OCI-LY7 (cell line): ENCODE measurements around the gene TMEM271. TPM values are rescaled to one million over a fixed set of nuclear protein-coding genes. Genes with fewer than 3 reads are reported as not detected.

Source experiments
- BruUV-seq: library from RNA; stranded (reverse); fragments of 400-500 nt; replicated peaks from 2 replicates; lab custom pipeline; 2021; lab: Mats Ljungman, UMichigan
- CTCF ChIA-PET: fragments of 300-600 bp; sonication (Branson Sonifier 250); formaldehyde crosslinking; loops from one replicate; lab custom pipeline; 2022; ENCODE audit warnings: antibody characterized with exemption; ENCODE audit not compliant: unreplicated experiment; lab: Charles Lee
- POLR2A ChIA-PET: fragments of 300-600 bp; sonication (Branson Sonifier 250); formaldehyde crosslinking; loops from one replicate; lab custom pipeline; 2022; ENCODE audit warnings: antibody characterized with exemption; lab: Charles Lee
- DNase-seq: peaks from one replicate; pipeline ENCODE4 v3.0.0-alpha.2; 2015; ENCODE audit warnings: low spot score
- H2AFZ ChIP-seq: fragments of 200-600 bp; sonication (generic), shearing (Covaris generic); 2 replicates; pipeline ENCODE4 v1.6.1; 2014; ENCODE audit warnings: mild to moderate bottlenecking, antibody characterized with exemption, low read length, moderate library complexity
- H3K27ac ChIP-seq: fragments of 200-600 bp; sonication (generic); 2 replicates; pipeline ENCODE4 v1.5.1; 2014; ENCODE audit warnings: mixed run types, low read depth, mild to moderate bottlenecking, moderate library complexity, low read length, inconsistent platforms; ENCODE audit not compliant: poor library complexity, severe bottlenecking
- H3K36me3 ChIP-seq: fragments of 200-600 bp; sonication (generic); 2 replicates; pipeline ENCODE4 v1.6.1; 2014; ENCODE audit warnings: mild to moderate bottlenecking, antibody characterized with exemption, low read length, moderate library complexity, mixed read lengths; ENCODE audit not compliant: insufficient read depth
- H3K4me1 ChIP-seq: fragments of 200-600 bp; sonication (generic); 2 replicates; pipeline ENCODE4 v1.5.1; 2014; ENCODE audit warnings: mild to moderate bottlenecking, low read length; ENCODE audit not compliant: insufficient read depth, poor library complexity, severe bottlenecking
- H3K4me2 ChIP-seq: fragments of 200-600 bp; sonication (generic); 2 replicates; pipeline ENCODE4 v1.6.1; 2014; ENCODE audit warnings: mild to moderate bottlenecking, low read length
- H3K4me3 ChIP-seq: fragments of 200-600 bp; sonication (generic); 2 replicates; pipeline ENCODE4 v1.5.1; 2014; ENCODE audit warnings: mild to moderate bottlenecking, low read depth, low read length; ENCODE audit not compliant: poor library complexity, severe bottlenecking
- H3K79me2 ChIP-seq: fragments of 200-600 bp; sonication (generic); 2 replicates; pipeline ENCODE4 v1.6.1; 2016; ENCODE audit warnings: low read depth, mild to moderate bottlenecking, low read length, moderate library complexity, mixed read lengths; ENCODE audit not compliant: insufficient read depth
- H3K9me2 ChIP-seq: fragments of 200-600 bp; sonication (generic); 2 replicates; pipeline ENCODE4 v1.6.1; 2016; ENCODE audit warnings: mild to moderate bottlenecking, low read length, mixed read lengths; ENCODE audit not compliant: insufficient read depth
- H3K9me3 ChIP-seq: fragments of 200-600 bp; sonication (generic); 2 replicates; pipeline ENCODE4 v1.6.1; 2014; ENCODE audit warnings: mild to moderate bottlenecking, mixed run types, low read length, mixed read lengths
- H4K20me1 ChIP-seq: fragments of 200-600 bp; sonication (generic); 2 replicates; pipeline ENCODE4 v1.6.1; 2014; ENCODE audit warnings: mild to moderate bottlenecking, antibody characterized with exemption, low read length, moderate library complexity, mixed read lengths; ENCODE audit not compliant: insufficient read depth
- EZH2phosphoT487 ChIP-seq: fragments of 200-600 bp; sonication (generic); IDR thresholded peaks from 2 replicates; pipeline ENCODE4 v1.6.1; 2018; ENCODE audit warnings: low read depth, borderline replicate concordance, mild to moderate bottlenecking, mixed run types, antibody characterized with exemption, low read length, moderate library complexity, mixed read lengths
- intact Hi-C: fragments of 100-400 bp; cut with micrococcal nuclease; formaldehyde crosslinking; loops from one replicate; pipeline ENCODE4 v1.10.0; 2022; ENCODE audit not compliant: unreplicated experiment
- total RNA-seq, 2 experiments: library from RNA; depleted of rRNA in 1 of 2; stranded (reverse); fragments of >200 nt in 1 of 2; shearing (Covaris generic) in 1 of 2; gene quantifications; 2 replicates each; pipeline ENCODE4 v1.2.3, GENCODE V29; 2014 to 2022
- TF ChIP-seq, protein P1 (sequence below): fragments of 200-600 bp; sonication (generic); conservative IDR thresholded peaks from 2 replicates; pipeline ENCODE4 v1.5.1; 2014; ENCODE audit warnings: mild to moderate bottlenecking, antibody characterized with exemption, low read length, moderate library complexity, mixed read lengths

The TMEM271 gene
- total RNA-seq, 2 experiments from 2014 or later, result not detected

DNA sequence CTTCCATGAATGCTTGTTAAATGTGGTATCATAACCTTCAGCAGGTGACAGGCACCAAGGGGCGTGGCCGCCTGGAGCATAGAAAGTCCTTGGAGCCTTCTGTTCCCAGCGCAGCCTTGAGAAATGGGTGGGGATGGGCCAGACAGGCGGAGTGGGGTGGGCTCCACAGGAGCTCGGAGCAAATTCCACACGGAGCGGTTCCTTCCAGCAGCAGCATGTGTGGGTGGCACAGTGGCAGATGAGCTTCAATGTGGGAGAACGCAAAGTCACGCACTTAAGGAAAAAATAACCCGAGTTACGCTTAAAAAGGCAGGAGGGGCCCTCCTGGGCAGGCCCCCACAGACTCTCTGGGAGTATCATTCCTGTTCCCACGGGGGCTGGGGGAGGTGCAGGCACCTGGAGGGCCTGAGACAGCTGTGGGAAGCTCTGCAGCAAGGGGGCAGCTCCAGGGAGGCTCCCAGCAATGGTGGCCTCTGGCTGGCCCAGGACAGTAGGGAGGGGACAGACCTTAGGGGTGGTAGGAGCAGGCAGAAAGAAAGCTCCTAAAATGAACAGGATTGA is 15.3 kb downstream of the TMEM271 start:
- intact Hi-C loops, result no loop called here
- Histone ChIP-seq H3K4me3 (no peak overlapping the region), H3K9me3 (no peaks in the 10 kb centered on the region), H3K79me2 (no peaks in the 10 kb centered on the region), H4K20me1 (no peaks in the 10 kb centered on the region), H3K27ac (no peak overlapping the region), H3K9me2 (no peaks in the 10 kb centered on the region), H3K36me3 (no peaks in the 10 kb centered on the region), H3K4me1 (no peaks in the 10 kb centered on the region), H2AFZ (no peak overlapping the region), H3K4me2 (no peak overlapping the region)
- POLR2A ChIA-PET, result interaction anchor here (0.5 to 0.6 kb wide), 2 partner anchors 11 to 82 kb away, joined by 3 to 6 read pairs; no protein-coding TSS in a partner anchor
- TF ChIP-seq EZH2phosphoT487, result no peak
- TF ChIP-seq, protein P1, sequence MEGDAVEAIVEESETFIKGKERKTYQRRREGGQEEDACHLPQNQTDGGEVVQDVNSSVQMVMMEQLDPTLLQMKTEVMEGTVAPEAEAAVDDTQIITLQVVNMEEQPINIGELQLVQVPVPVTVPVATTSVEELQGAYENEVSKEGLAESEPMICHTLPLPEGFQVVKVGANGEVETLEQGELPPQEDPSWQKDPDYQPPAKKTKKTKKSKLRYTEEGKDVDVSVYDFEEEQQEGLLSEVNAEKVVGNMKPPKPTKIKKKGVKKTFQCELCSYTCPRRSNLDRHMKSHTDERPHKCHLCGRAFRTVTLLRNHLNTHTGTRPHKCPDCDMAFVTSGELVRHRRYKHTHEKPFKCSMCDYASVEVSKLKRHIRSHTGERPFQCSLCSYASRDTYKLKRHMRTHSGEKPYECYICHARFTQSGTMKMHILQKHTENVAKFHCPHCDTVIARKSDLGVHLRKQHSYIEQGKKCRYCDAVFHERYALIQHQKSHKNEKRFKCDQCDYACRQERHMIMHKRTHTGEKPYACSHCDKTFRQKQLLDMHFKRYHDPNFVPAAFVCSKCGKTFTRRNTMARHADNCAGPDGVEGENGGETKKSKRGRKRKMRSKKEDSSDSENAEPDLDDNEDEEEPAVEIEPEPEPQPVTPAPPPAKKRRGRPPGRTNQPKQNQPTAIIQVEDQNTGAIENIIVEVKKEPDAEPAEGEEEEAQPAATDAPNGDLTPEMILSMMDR, result no peak
- DNase-seq, result no peak
- BruUV-seq, result no TSS peak
- CTCF ChIA-PET, result no interaction called here

DNA sequence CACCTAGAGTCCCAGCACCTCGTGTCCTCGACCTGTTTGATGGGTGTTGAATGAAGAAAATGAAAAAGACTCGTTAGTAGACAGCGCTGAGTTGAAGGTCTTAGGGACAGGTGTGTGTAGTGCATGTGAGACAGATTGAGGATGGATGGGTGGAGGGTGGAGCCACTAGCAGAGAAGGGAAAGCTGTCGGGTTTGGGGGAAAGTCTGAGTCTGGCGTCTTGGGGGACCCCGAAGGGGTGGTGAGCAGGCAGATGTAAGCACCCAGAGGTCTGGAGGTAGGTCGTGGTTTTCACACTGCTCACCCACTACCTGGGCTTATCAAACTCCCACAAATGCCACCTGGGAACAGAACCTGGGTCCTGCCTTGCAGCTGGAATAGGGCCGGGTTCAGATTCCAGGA is 16.0 kb downstream of the TMEM271 start:
- BruUV-seq, result no TSS peak
- POLR2A ChIA-PET, result no interaction called here

More for the DNA sequence above, 16.0 kb downstream of the TMEM271 start:
- TF ChIP-seq EZH2phosphoT487, result no peak
- TF ChIP-seq, protein P1, result no peak
- H3K36me3 ChIP-seq, result no peaks in the 10 kb centered on the region
- CTCF ChIA-PET, result no interaction called here
- no peaks in the 10 kb centered on the region; the same call in 1 of the 2 replicates for H3K9me3 ChIP-seq
- H3K4me2 ChIP-seq, result no peak overlapping the region
- H4K20me1 ChIP-seq, result no peaks in the 10 kb centered on the region
- H2AFZ ChIP-seq, result no peak overlapping the region
- intact Hi-C loops, result no loop called here
- DNase-seq, result no peak
- no peak overlapping the region for H3K27ac ChIP-seq
- H3K79me2 ChIP-seq, result no peaks in the 10 kb centered on the region
- no peaks in the 10 kb centered on the region for H3K9me2 ChIP-seq
- no peaks in the 10 kb centered on the region for H3K4me1 ChIP-seq
- no peak overlapping the region for H3K4me3 ChIP-seq
